SK-N-SH (cell line): Measurements from ENCODE around the gene ARHGEF7. TPM values are rescaled to one million over a fixed set of nuclear protein-coding genes. Genes with fewer than 3 reads are reported as not detected.

Experiments
- CTCF ChIA-PET: fragments of 300-600, 350-600 bp; formaldehyde crosslinking; extraction: SDS; loops from one replicate; lab custom pipeline; 2021; lab: Yijun Ruan, JAX
- POLR2A ChIA-PET: fragments of 350-600 bp; sonication (Branson Sonifier 250); formaldehyde crosslinking; extraction: SDS; loops from one replicate; lab custom pipeline; 2020; ENCODE audit warnings: antibody characterized with exemption, inconsistent platforms; lab: Yijun Ruan, JAX
- DNase-seq: peaks from one replicate; pipeline ENCODE4 v3.0.0; 2012
- H2AFZ ChIP-seq: fragments of 200-600 bp; sonication (generic); 2 replicates; pipeline ENCODE4 v1.8.1; 2016; ENCODE audit warnings: antibody characterized with exemption, mild to moderate bottlenecking, low read depth
- H3F3A ChIP-seq: fragments of 200-600 bp; sonication (generic); replicated peaks from 2 replicates; pipeline ENCODE3; 2016; ENCODE audit warnings: antibody characterized with exemption, mild to moderate bottlenecking; ENCODE audit not compliant: insufficient read depth
- H3K27ac ChIP-seq, 2 experiments: fragments of 200-500 bp in 1 of 2; fragments of 200-600 bp in 1 of 2; sonication (Bioruptor generic) in 1 of 2; sonication (generic), shearing (Covaris generic) in 1 of 2; 2 replicates each; pipeline versions ENCODE4 v1.5.1 to v1.6.1; 2014 to 2016; ENCODE audit warnings: low read depth in 2 of 2, inconsistent platforms in 1 of 2, low read length in 1 of 2, mild to moderate bottlenecking in 1 of 2, mixed read lengths in 1 of 2
- H3K27me3 ChIP-seq: fragments of 200-600 bp; sonication (generic), shearing (Covaris generic); 2 replicates; pipeline ENCODE4 v1.6.1; 2016; ENCODE audit warnings: mixed run types; ENCODE audit not compliant: insufficient read depth
- H3K36me3 ChIP-seq, 2 experiments: fragments of 200-500 bp in 1 of 2; fragments of 200-600 bp in 1 of 2; sonication (Bioruptor generic) in 1 of 2; sonication (generic) in 1 of 2; replicated peaks in 1 of 2; 2 replicates each; pipeline versions ENCODE3 to v1.5.1; 2014 to 2016; ENCODE audit warnings: low read length in 1 of 2, mild to moderate bottlenecking in 1 of 2; ENCODE audit not compliant: insufficient read depth in 2 of 2, control insufficient read depth in 1 of 2
- H3K4me1 ChIP-seq, 2 experiments: fragments of 200-500 bp in 1 of 2; fragments of 200-600 bp in 1 of 2; sonication (Bioruptor generic) in 1 of 2; sonication (generic), shearing (Covaris generic) in 1 of 2; 2 replicates each; pipeline versions ENCODE4 v1.5.1 to v1.6.1; 2014 to 2016; ENCODE audit warnings: low read depth in 1 of 2, low read length in 1 of 2, mixed run types in 1 of 2; ENCODE audit not compliant: insufficient read depth in 2 of 2, control insufficient read depth in 1 of 2
- H3K4me2 ChIP-seq: fragments of 200-600 bp; sonication (generic), shearing (Covaris generic); 2 replicates; pipeline ENCODE4 v1.6.1; 2017; ENCODE audit warnings: mixed run types
- H3K4me3 ChIP-seq, 2 experiments: fragments of 200-500 bp in 1 of 2; fragments of 200-600 bp in 1 of 2; sonication (Bioruptor generic) in 1 of 2; sonication (generic), shearing (Covaris generic) in 1 of 2; 2 replicates each; pipeline versions ENCODE4 v1.5.1 to v1.8.1; 2014 to 2016; ENCODE audit warnings: low read depth in 2 of 2, inconsistent platforms in 1 of 2, low read length in 1 of 2, mild to moderate bottlenecking in 1 of 2, mixed read lengths in 1 of 2, moderate library complexity in 1 of 2
- H3K79me2 ChIP-seq: fragments of 200-600 bp; sonication (generic); 2 replicates; pipeline ENCODE4 v1.8.1; 2017; ENCODE audit warnings: mild to moderate bottlenecking; ENCODE audit not compliant: insufficient read depth
- H3K9ac ChIP-seq: fragments of 200-600 bp; sonication (generic); 2 replicates; pipeline ENCODE4 v1.6.1; 2017; ENCODE audit warnings: mixed run types
- H3K9me2 ChIP-seq: fragments of 200-600 bp; sonication (generic); 2 replicates; pipeline ENCODE4 v1.6.1; 2017; ENCODE audit warnings: mixed run types
- H3K9me3 ChIP-seq: fragments of 200-600 bp; sonication (generic); 2 replicates; pipeline ENCODE4 v1.6.1; 2017; ENCODE audit warnings: mixed run types, mild to moderate bottlenecking, moderate library complexity
- H4K20me1 ChIP-seq: fragments of 200-600 bp; sonication (generic); 2 replicates; pipeline ENCODE4 v1.6.1; 2017; ENCODE audit warnings: mild to moderate bottlenecking, mixed run types; ENCODE audit not compliant: insufficient read depth
- ELF1 ChIP-seq: IDR thresholded peaks from 2 replicates; pipeline ENCODE4 v1.4.0; 2012
- EZH2phosphoT487 ChIP-seq: fragments of 200-600 bp; sonication (generic); IDR thresholded peaks from 2 replicates; pipeline ENCODE4 v1.6.1; 2017; ENCODE audit warnings: low read depth, mixed run types, mild to moderate bottlenecking, antibody characterized with exemption, moderate library complexity, borderline replicate concordance
- FOSL2 ChIP-seq: IDR thresholded peaks from 2 replicates; pipeline ENCODE4 v1.4.0; 2012; ENCODE audit warnings: low read depth, mild to moderate bottlenecking, moderate library complexity, borderline replicate concordance
- FOXJ3 ChIP-seq: sonication (generic); formaldehyde crosslinking; IDR thresholded peaks from 2 replicates; pipeline ENCODE4 v1.5.1; 2020; ENCODE audit warnings: mild to moderate bottlenecking, missing genetic modification reagents
- FOXM1 ChIP-seq: IDR thresholded peaks from 2 replicates; pipeline ENCODE4 v1.4.0; 2012; ENCODE audit warnings: low read depth, mild to moderate bottlenecking
- GABPA ChIP-seq: IDR thresholded peaks from 2 replicates; pipeline ENCODE4 v1.4.0; 2012; ENCODE audit warnings: low read depth, mild to moderate bottlenecking
- JUND ChIP-seq: IDR thresholded peaks from 2 replicates; pipeline ENCODE4 v1.4.0; 2012
- MAX ChIP-seq: IDR thresholded peaks from 2 replicates; pipeline ENCODE4 v1.4.0; 2012; ENCODE audit warnings: low read depth
- REST ChIP-seq: IDR thresholded peaks from 2 replicates; pipeline ENCODE4 v1.6.1; 2012; ENCODE audit warnings: mild to moderate bottlenecking, low read depth, low read length, moderate library complexity
- RFX5 ChIP-seq: IDR thresholded peaks from 2 replicates; pipeline ENCODE4 v1.6.1; 2012; ENCODE audit warnings: mild to moderate bottlenecking, improper control_type of control experiment, low read length
- RXRA ChIP-seq: IDR thresholded peaks from 2 replicates; pipeline ENCODE4 v1.4.0; 2012; ENCODE audit warnings: low read depth, mild to moderate bottlenecking, borderline replicate concordance
- SIN3A ChIP-seq: IDR thresholded peaks from 2 replicates; pipeline ENCODE4 v1.6.1; 2012; ENCODE audit warnings: low read depth, mild to moderate bottlenecking, low read length, moderate library complexity, borderline replicate concordance
- TAF1 ChIP-seq: IDR thresholded peaks from 2 replicates; pipeline ENCODE4 v1.6.1; 2012; ENCODE audit warnings: low read depth, mild to moderate bottlenecking, low read length, moderate library complexity, borderline replicate concordance
- TCF12 ChIP-seq: IDR thresholded peaks from 2 replicates; pipeline ENCODE4 v1.4.0; 2012
- USF2 ChIP-seq: fragments of 150-350 bp; IDR thresholded peaks from 2 replicates; pipeline ENCODE4 v1.6.1; 2017; ENCODE audit warnings: antibody characterized with exemption, low read length, low read depth, borderline replicate concordance
- YY1 ChIP-seq: IDR thresholded peaks from 2 replicates; pipeline ENCODE4 v1.4.0; 2012; ENCODE audit warnings: low read depth, mild to moderate bottlenecking
- WGBS: methylation state at CpG from one replicate; pipeline ENCODE4 v1.1.6; 2017; ENCODE audit warnings: low lambda C conversion rate; 5-methylcytosine and 5-hydroxymethylcytosine counted together
- polyA plus RNA-seq, 3 experiments: library from polyadenylated mRNA; depleted of rRNA; stranded (reverse); fragments of >200 nt; gene quantifications; 2 replicates each; pipeline ENCODE4 v1.2.3, GENCODE V29; 2012
- TF ChIP-seq, protein P1 (sequence below): IDR thresholded peaks from 2 replicates; pipeline ENCODE4 v1.4.0; 2012; ENCODE audit warnings: low read depth, borderline replicate concordance

The ARHGEF7 gene
- polyA plus RNA-seq, 1 of the 3 experiments (the other 2 are of a cell fraction) = 21.6 TPM

- 66% methylated on average over 22 of the region's 30 CpGs for WGBS
- no peak overlapping the region for H3K27ac ChIP-seq
- H3F3A ChIP-seq = no peaks in the 10 kb centered on the region
- H3K4me3 ChIP-seq = no peak overlapping the region
- POLR2A ChIA-PET = no interaction called here
- no peaks in the 10 kb centered on the region for H3K9me2 ChIP-seq
- no peaks in the 10 kb centered on the region for H3K79me2 ChIP-seq
- H3K27me3 ChIP-seq = peaks cover 65% of the 10 kb centered on the region
- no peaks in the 10 kb centered on the region for H4K20me1 ChIP-seq
- CTCF ChIA-PET = interaction anchor here (1.0 to 1.3 kb wide), 2 partner anchors 28 to 261 kb away, joined by 3 read pairs; no protein-coding TSS in a partner anchor
- no peak overlapping the region for H2AFZ ChIP-seq
- no peaks in the 10 kb centered on the region for H3K9me3 ChIP-seq
- no peaks in the 10 kb centered on the region for H3K36me3 ChIP-seq
- no peak for DNase-seq
- no peak for TF ChIP-seq FOXM1
- TF ChIP-seq FOSL2 = no peak
- TF ChIP-seq RXRA = no peak
- no peak for TF ChIP-seq MAX
- no peak for TF ChIP-seq GABPA
- no peak for TF ChIP-seq FOXJ3 (CRISPR knock-in tag)
- TF ChIP-seq TCF12 = no peak
- TF ChIP-seq TAF1 = no peak
- no peak for TF ChIP-seq REST
- no peak for TF ChIP-seq RFX5
- no peak for TF ChIP-seq JUND
- no peak for TF ChIP-seq ELF1
- TF ChIP-seq, protein P1, sequence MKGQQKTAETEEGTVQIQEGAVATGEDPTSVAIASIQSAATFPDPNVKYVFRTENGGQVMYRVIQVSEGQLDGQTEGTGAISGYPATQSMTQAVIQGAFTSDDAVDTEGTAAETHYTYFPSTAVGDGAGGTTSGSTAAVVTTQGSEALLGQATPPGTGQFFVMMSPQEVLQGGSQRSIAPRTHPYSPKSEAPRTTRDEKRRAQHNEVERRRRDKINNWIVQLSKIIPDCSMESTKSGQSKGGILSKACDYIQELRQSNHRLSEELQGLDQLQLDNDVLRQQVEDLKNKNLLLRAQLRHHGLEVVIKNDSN = no peak
- TF ChIP-seq USF2 = no peak
- no peak for TF ChIP-seq SIN3A
- TF ChIP-seq YY1 = no peak
- no peak for TF ChIP-seq EZH2phosphoT487
- TF ChIP-seq, all 33 proteins: peak for 0
- Histone ChIP-seq H3K9ac (no peak overlapping the region), H3K4me1 (peaks cover 0 to 23% of the 10 kb centered on the region in 2 experiments; a peak in 1 of 4 replicates), H3K4me2 (no peak overlapping the region)
These were observed 213.7 kb downstream of the ARHGEF7 start for GRCh38 chr13:111328574-111329410.
